NB4 (cell line): ENCODE results near the gene LPP.

ENCODE experiments used
- CTCF ChIP-seq: IDR thresholded peaks from one replicate; pipeline ENCODE4 v1.5.1; 2012; ENCODE audit warnings: low read depth, low read length
- POLR2A ChIP-seq: IDR thresholded peaks from 2 replicates; pipeline ENCODE4 v1.6.1; 2011; ENCODE audit warnings: mild to moderate bottlenecking; ENCODE audit not compliant: insufficient read length; ENCODE audit errors: extremely low read depth

GRCh38 chr3:188817935-188818269 lies 663.9 kb downstream of the LPP start:
- TF ChIP-seq CTCF: no peak
- no peak for TF ChIP-seq POLR2A
